H9 (cell line): ENCODE measurements around the gene ACP2. TPM values are rescaled to one million over a fixed set of nuclear protein-coding genes. Genes with fewer than 3 reads are reported as not detected.

Experiments
- DNase-seq: peaks from one replicate; pipeline ENCODE4 v3.0.0-alpha.2; 2017
- H2AFZ ChIP-seq: one replicate; pipeline ENCODE4 v1.6.1; 2013; ENCODE audit warnings: mild to moderate bottlenecking, low read length, control low read depth, moderate library complexity
- H2AK5ac ChIP-seq: 2 replicates; pipeline ENCODE4 v1.6.1; 2013; ENCODE audit warnings: low read length, control low read depth, mixed read lengths; ENCODE audit not compliant: insufficient read length
- H2BK120ac ChIP-seq: one replicate; pipeline ENCODE4 v1.6.1; 2013; ENCODE audit warnings: low read depth, mild to moderate bottlenecking, low read length, control low read depth, inconsistent platforms; ENCODE audit not compliant: poor library complexity, severe bottlenecking
- H2BK12ac ChIP-seq: 2 replicates; pipeline ENCODE4 v1.6.1; 2013; ENCODE audit warnings: low read length, control low read depth, mixed read lengths, low read depth; ENCODE audit not compliant: insufficient read length
- H2BK15ac ChIP-seq: 2 replicates; pipeline ENCODE4 v1.6.1; 2013; ENCODE audit warnings: low read depth, low read length, control low read depth
- H2BK20ac ChIP-seq: one replicate; pipeline ENCODE4 v1.6.1; 2013; ENCODE audit warnings: low read depth, mild to moderate bottlenecking, low read length, control low read depth, inconsistent platforms; ENCODE audit not compliant: poor library complexity, severe bottlenecking
- H2BK5ac ChIP-seq: 2 replicates; pipeline ENCODE4 v1.6.1; 2013; ENCODE audit warnings: low read length, control low read depth, mixed read lengths; ENCODE audit not compliant: insufficient read length
- H3K14ac ChIP-seq: 2 replicates; pipeline ENCODE4 v1.6.1; 2013; ENCODE audit warnings: low read length, control low read depth; ENCODE audit not compliant: insufficient read depth
- H3K18ac ChIP-seq: 2 replicates; pipeline ENCODE4 v1.6.1; 2013; ENCODE audit warnings: low read depth, mild to moderate bottlenecking, mixed read lengths, low read length, control low read depth; ENCODE audit not compliant: insufficient read length
- H3K23ac ChIP-seq: 2 replicates; pipeline ENCODE4 v1.6.1; 2013; ENCODE audit warnings: low read length, control low read depth, mixed read lengths, low read depth; ENCODE audit not compliant: insufficient read length
- H3K23me2 ChIP-seq: 2 replicates; pipeline ENCODE4 v1.6.1; 2013; ENCODE audit warnings: low read depth, mild to moderate bottlenecking, mixed read lengths, low read length, control low read depth; ENCODE audit not compliant: insufficient read length, poor library complexity, severe bottlenecking
- H3K27ac ChIP-seq: 2 replicates; pipeline ENCODE4 v1.5.1; 2013; ENCODE audit warnings: low read length, control low read depth, mixed read lengths, low read depth; ENCODE audit not compliant: insufficient read length
- H3K27me3 ChIP-seq: 2 replicates; pipeline ENCODE4 v1.6.1; 2013; ENCODE audit warnings: low read length, control low read depth, inconsistent platforms; ENCODE audit not compliant: insufficient read depth
- H3K4ac ChIP-seq: 2 replicates; pipeline ENCODE4 v1.6.1; 2013; ENCODE audit warnings: low read depth, mild to moderate bottlenecking, control low read depth, inconsistent platforms, low read length, moderate library complexity
- H3K4me1 ChIP-seq: 2 replicates; pipeline ENCODE4 v1.6.1; 2013; ENCODE audit warnings: low read length, control low read depth, inconsistent platforms; ENCODE audit not compliant: insufficient read depth
- H3K4me2 ChIP-seq: 2 replicates; pipeline ENCODE4 v1.6.1; 2013; ENCODE audit warnings: low read length, control low read depth, mixed read lengths; ENCODE audit not compliant: insufficient read length, insufficient read depth
- H3K56ac ChIP-seq: 2 replicates; pipeline ENCODE4 v1.6.1; 2013; ENCODE audit warnings: low read depth, mild to moderate bottlenecking, mixed read lengths, low read length, control low read depth; ENCODE audit not compliant: insufficient read length
- H3K79me1 ChIP-seq: 2 replicates; pipeline ENCODE4 v1.6.1; 2013; ENCODE audit warnings: low read depth, mild to moderate bottlenecking, moderate library complexity, low read length, control low read depth, inconsistent platforms; ENCODE audit not compliant: insufficient read depth, poor library complexity, severe bottlenecking
- H3K79me2 ChIP-seq: 2 replicates; pipeline ENCODE4 v1.6.1; 2013; ENCODE audit warnings: low read length, control low read depth, inconsistent platforms; ENCODE audit not compliant: insufficient read depth
- H3K9ac ChIP-seq: 2 replicates; pipeline ENCODE4 v1.6.1; 2013; ENCODE audit warnings: low read length, control low read depth, mixed read lengths; ENCODE audit not compliant: insufficient read length; ENCODE audit errors: extremely low read depth
- H3K9me3 ChIP-seq: one replicate; pipeline ENCODE4 v1.6.1; 2013; ENCODE audit warnings: low read depth, low read length, inconsistent platforms; ENCODE audit not compliant: control insufficient read depth
- H3T11ph ChIP-seq: one replicate; pipeline ENCODE4 v1.6.1; 2013; ENCODE audit warnings: mild to moderate bottlenecking, low read length, control low read depth, inconsistent platforms
- H4K20me1 ChIP-seq: one replicate; pipeline ENCODE4 v1.6.1; 2013; ENCODE audit not compliant: control insufficient read depth, insufficient read length, insufficient read depth
- H4K5ac ChIP-seq: 2 replicates; pipeline ENCODE4 v1.6.1; 2013; ENCODE audit warnings: low read depth, mild to moderate bottlenecking, mixed read lengths, low read length, control low read depth; ENCODE audit not compliant: insufficient read length
- H4K8ac ChIP-seq: replicated peaks from 2 replicates; pipeline ENCODE4 v1.6.1; 2013; ENCODE audit warnings: low read length, control low read depth, mixed read lengths, low read depth; ENCODE audit not compliant: insufficient read length
- H4K91ac ChIP-seq: 2 replicates; pipeline ENCODE4 v1.6.1; 2013; ENCODE audit warnings: low read depth, mild to moderate bottlenecking, moderate library complexity, mixed read lengths, low read length, control low read depth; ENCODE audit not compliant: insufficient read length
- H3K27ac Mint-ChIP-seq, 3 experiments: 2 replicates in 2 of 3; 3 replicates in 1 of 3; pipeline ENCODE4 v1.8.0; 2020 to 2021; ENCODE audit warnings: mixed read lengths in 3 of 3, mild to moderate bottlenecking in 1 of 3, moderate library complexity in 1 of 3
- H3K27me3 Mint-ChIP-seq: 2 replicates; pipeline ENCODE4 v1.8.0; 2021; ENCODE audit warnings: low read depth, mild to moderate bottlenecking, moderate library complexity, mixed read lengths
- H3K36me3 Mint-ChIP-seq, 3 experiments: 2 replicates in 2 of 3; 3 replicates in 1 of 3; pipeline ENCODE4 v1.8.0; 2020 to 2021; ENCODE audit warnings: low read depth in 3 of 3, mixed read lengths in 3 of 3; ENCODE audit not compliant: insufficient read depth in 1 of 3
- H3K4me1 Mint-ChIP-seq, 2 experiments: 2 replicates each; pipeline ENCODE4 v1.8.0; 2020; ENCODE audit warnings: mixed read lengths in 2 of 2
- H3K4me3 Mint-ChIP-seq, 2 experiments: 2 replicates in 1 of 2; 3 replicates in 1 of 2; pipeline ENCODE4 v1.8.0; 2020 to 2021; ENCODE audit warnings: mild to moderate bottlenecking in 2 of 2, mixed read lengths in 2 of 2, moderate library complexity in 1 of 2
- H3K9me3 Mint-ChIP-seq, 2 experiments: 2 replicates in 1 of 2; 3 replicates in 1 of 2; pipeline ENCODE4 v1.8.0; 2020; ENCODE audit warnings: mild to moderate bottlenecking in 2 of 2, mixed read lengths in 2 of 2, moderate library complexity in 1 of 2
- CTCF ChIP-seq: fragments of 200-600 bp; sonication (generic); conservative IDR thresholded peaks from 3 replicates; pipeline ENCODE4 v1.8.0; 2021; ENCODE audit warnings: antibody characterized with exemption, mild to moderate bottlenecking
- WGBS: extraction: QIAGEN DNeasy Blood & Tissue Kit; methylation state at CpG from one replicate; pipeline ENCODE4 v1.1.7; 2013; ENCODE audit warnings: missing lambda C conversion rate, low lambda C conversion rate, mixed read lengths; ENCODE audit not compliant: insufficient read length; ENCODE audit errors: extremely low coverage; 5-methylcytosine and 5-hydroxymethylcytosine counted together
- total RNA-seq: library from RNA; stranded (reverse); gene quantifications from 2 replicates; pipeline ENCODE4 v1.2.1, GENCODE V29; 2021

Gene ACP2
- total RNA-seq, 1 experiment from 2014 or later, result 29.5 TPM

GRCh38 chr11:47269829-47270305 lies 21.3 kb upstream of the ACP2 start, which contains the start of gene MADD:
Gene MADD, plus strand, starts transcription at chr11:47270133.
- Histone ChIP-seq H3K9ac (peak within 1 kb of the TSS; percentile 63), H2BK120ac (no peak within 1 kb of the TSS), H2BK12ac (no peak within 1 kb of the TSS), H3K9me3 (no peaks in the 10 kb centered on the region), H4K20me1 (no peaks in the 10 kb centered on the region), H2AFZ (no peak within 1 kb of the TSS), H3K79me2 (peaks cover 12% of the 10 kb centered on the region; the same call in 1 of the 2 replicates), H3K27ac (peak within 1 kb of the TSS; percentile 30), H3K18ac (peak within 1 kb of the TSS; percentile 45), H3T11ph (no peak within 1 kb of the TSS), H3K56ac (no peak within 1 kb of the TSS), H2BK5ac (no peak within 1 kb of the TSS), H3K14ac (peak within 1 kb of the TSS; percentile 82), H4K5ac (no peak within 1 kb of the TSS), H3K23ac (no peak within 1 kb of the TSS), H4K8ac (no peak within 1 kb of the TSS), H3K4me1 (peaks cover 7% of the 10 kb centered on the region; the same call in 1 of the 2 replicates), H4K91ac (no peak within 1 kb of the TSS), H3K79me1 (no peaks in the 10 kb centered on the region), H2BK20ac (no peak within 1 kb of the TSS), H3K4ac (no peak within 1 kb of the TSS), H3K23me2 (peaks cover 13% of the 10 kb centered on the region), H2BK15ac (no peak within 1 kb of the TSS), H2AK5ac (no peak within 1 kb of the TSS), H3K27me3 (no peaks in the 10 kb centered on the region), H3K4me2 (peak within 1 kb of the TSS; percentile 99)
- peak; percentile 76 for DNase-seq
- Mint-ChIP-seq H3K36me3 (peaks cover 7 to 12% (median 9%) of the 10 kb centered on the region in 3 experiments; a peak in 6 of 7 replicates), H3K4me3 (peak within 1 kb of the TSS; percentile 84 to 91), H3K27me3 (no peaks in the 10 kb centered on the region), H3K9me3 (no peaks in the 10 kb centered on the region), H3K4me1 (peaks cover 40 to 41% of the 10 kb centered on the region in 2 experiments), H3K27ac (peak within 1 kb of the TSS; percentile 80 to 98 (median 97))
- WGBS, result no CpG with 5 or more reads among the region's 57 CpGs
- no peak for TF ChIP-seq CTCF
